HepG2 (cell line): Measurements from ENCODE around the gene ZNF653. TPM values are rescaled to one million over a fixed set of nuclear protein-coding genes. Genes with fewer than 3 reads are reported as not detected.

Experiments used
- FOXC1 ChIP-seq: sonication (generic); formaldehyde crosslinking; IDR thresholded peaks from 2 replicates; pipeline ENCODE4 v1.8.0; 2022; ENCODE audit warnings: mild to moderate bottlenecking, missing genetic modification reagents, borderline replicate concordance
- FOXJ3 ChIP-seq: sonication (generic); formaldehyde crosslinking; IDR thresholded peaks from 2 replicates; pipeline ENCODE4 v1.4.0; 2020; ENCODE audit warnings: missing genetic modification reagents, mild to moderate bottlenecking, borderline replicate concordance
- HMGXB4 ChIP-seq, 2 experiments: sonication (generic) in 1 of 2; formaldehyde crosslinking in 1 of 2; IDR thresholded peaks; 2 replicates each; pipeline versions ENCODE4 v1.4.0 to v1.6.1; 2018 to 2020; ENCODE audit warnings: missing genetic modification reagents in 2 of 2, borderline replicate concordance in 1 of 2, low read depth in 1 of 2, mild to moderate bottlenecking in 1 of 2, missing biosample characterization in 1 of 2
- MAZ ChIP-seq, 2 experiments: sonication (generic) in 1 of 2; formaldehyde crosslinking in 1 of 2; IDR thresholded peaks; 2 replicates each; pipeline versions ENCODE4 v1.5.0 to v1.6.1; 2012 to 2020; ENCODE audit warnings: low read depth in 2 of 2, mild to moderate bottlenecking in 2 of 2, borderline replicate concordance in 1 of 2, improper control_type of control experiment in 1 of 2, low read length in 1 of 2, missing genetic modification reagents in 1 of 2, moderate library complexity in 1 of 2
- RXRB ChIP-seq: IDR thresholded peaks from 2 replicates; pipeline ENCODE4 v1.6.1; 2016; ENCODE audit warnings: borderline replicate concordance, missing genetic modification reagents, missing compliant biosample characterization
- SOX6 ChIP-seq, 2 experiments: fragments of 450-650 bp in 1 of 2; sonication (generic) in 1 of 2; formaldehyde crosslinking in 1 of 2; IDR thresholded peaks; 2 replicates each; pipeline versions ENCODE4 v1.4.0 to v1.6.1; 2017 to 2020; ENCODE audit warnings: antibody characterized with exemption in 1 of 2, mild to moderate bottlenecking in 1 of 2, missing genetic modification reagents in 1 of 2
- THAP11 ChIP-seq: IDR thresholded peaks from 2 replicates; pipeline ENCODE4 v1.6.1; 2016; ENCODE audit warnings: missing biosample characterization, missing genetic modification reagents
- UBTF ChIP-seq: sonication (generic); formaldehyde crosslinking; IDR thresholded peaks from 2 replicates; pipeline ENCODE4 v1.4.0; 2020; ENCODE audit warnings: mild to moderate bottlenecking, missing genetic modification reagents
- ZGPAT ChIP-seq: IDR thresholded peaks from 2 replicates; pipeline ENCODE4 v1.6.1; 2016; ENCODE audit warnings: mild to moderate bottlenecking
- ZNF580 ChIP-seq: IDR thresholded peaks from 2 replicates; pipeline ENCODE4 v1.6.1; 2016; ENCODE audit warnings: low read depth, borderline replicate concordance
- ZNF589 ChIP-seq: sonication (generic); formaldehyde crosslinking; conservative IDR thresholded peaks from 2 replicates; pipeline ENCODE4 v1.8.0; 2022; ENCODE audit warnings: mild to moderate bottlenecking, moderate library complexity, missing genetic modification reagents
- ZZZ3 ChIP-seq: sonication (generic); formaldehyde crosslinking; IDR thresholded peaks from 2 replicates; pipeline ENCODE4 v1.4.0; 2020; ENCODE audit warnings: missing genetic modification reagents, mild to moderate bottlenecking, borderline replicate concordance
- polyA plus RNA-seq, 8 experiments: library from polyadenylated mRNA; depleted of rRNA in 3 of 8; stranded (reverse) in 7 of 8; unstranded in 1 of 8; fragments of >200 nt; fragmentation: Illumina TruSeq in 4 of 8; extraction: Trizol in 4 of 8; gene quantifications; 2 replicates each; pipeline versions ENCODE4 v1.2.1 to v1.2.3, GENCODE V29; 2011 to 2016; ENCODE audit warnings: low read depth in 4 of 8, missing spikeins in 1 of 8, mixed read lengths in 1 of 8; ENCODE audit not compliant: insufficient read depth in 1 of 8
- total RNA-seq, 5 experiments: library from RNA; depleted of rRNA; stranded (reverse); fragments of >200 nt; fragmentation: Illumina TruSeq; extraction: Trizol; gene quantifications; 2 replicates each; pipeline ENCODE4 v1.2.3, GENCODE V29; 2016; ENCODE audit warnings: low read depth in 1 of 5
- TF ChIP-seq, protein P1 (sequence below): sonication (generic); formaldehyde crosslinking; IDR thresholded peaks from 2 replicates; pipeline ENCODE4 v1.5.0; 2020; ENCODE audit warnings: missing genetic modification reagents
- TF ChIP-seq, protein P2 (sequence below): sonication (generic); formaldehyde crosslinking; IDR thresholded peaks from 2 replicates; pipeline ENCODE4 v1.4.0; 2020; ENCODE audit warnings: missing genetic modification reagents

The ZNF653 gene
- total and polyA plus RNA-seq, 2 of the 13 experiments (the other 11 are each of a cell fraction or from before 2014, with no cell fraction given) = 4.7 to 7.1 TPM

DNA sequence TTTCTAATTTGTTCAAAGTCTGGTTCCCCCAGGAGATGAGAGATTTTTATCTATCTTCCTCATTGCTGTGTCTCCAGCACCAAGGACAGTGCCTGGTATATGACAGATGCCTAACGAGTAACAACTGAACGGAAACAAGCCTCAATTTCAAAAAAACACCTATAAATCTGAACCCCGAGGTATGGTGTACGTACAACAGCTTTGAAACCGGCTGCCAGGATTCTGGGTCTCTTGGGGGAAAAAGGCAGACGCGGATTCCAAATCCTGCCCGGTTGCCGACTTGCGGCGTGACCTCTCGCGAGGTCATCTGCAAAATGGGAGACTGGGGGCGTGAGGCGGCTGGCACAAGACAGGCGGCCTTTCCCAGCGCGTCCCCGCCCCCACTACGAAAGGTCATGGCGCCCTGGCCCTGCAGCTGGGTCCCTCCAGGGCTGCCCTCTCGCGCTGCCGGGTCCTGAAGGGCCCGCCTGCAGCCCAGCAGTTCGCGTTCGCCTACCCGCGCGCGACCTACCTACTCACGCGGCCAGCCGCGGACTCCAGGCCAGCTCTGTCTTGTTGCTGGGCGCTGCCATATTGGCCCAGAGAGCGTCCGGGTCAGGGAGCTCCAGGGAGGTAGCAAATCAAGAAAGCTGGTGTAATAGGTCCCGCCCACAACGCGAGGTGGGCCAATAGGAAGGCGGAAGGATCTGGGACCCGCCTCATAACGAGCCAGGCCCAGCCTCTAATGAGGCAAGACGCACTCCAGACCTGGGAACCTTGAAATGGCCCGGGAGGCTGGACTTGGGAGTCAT, 23.1 kb upstream of the ZNF653 start, which contains the start of gene ECSIT (continued):
- TF ChIP-seq ZGPAT (CRISPR knock-in tag) = peak; percentile 90
- TF ChIP-seq ZNF580 (CRISPR knock-in tag) = 0 out of 2 replicates have a peak, but pooled peaks have one; percentile 76
- peak; percentile 39; the same call in 1 of the 2 replicates for TF ChIP-seq FOXJ3 (CRISPR knock-in tag)
- TF ChIP-seq UBTF (CRISPR knock-in tag) = peak; percentile 73
- peak; percentile 77; the same call in 1 of the 2 replicates for TF ChIP-seq RXRB (CRISPR knock-in tag)
- peak; percentile 76; the same call in 1 of the 2 replicates for TF ChIP-seq FOXC1 (CRISPR knock-in tag)
- TF ChIP-seq ZZZ3 (CRISPR knock-in tag) = 0 out of 2 replicates have a peak, but pooled peaks have one; percentile 36
- TF ChIP-seq HMGXB4 (CRISPR knock-in tag; IDR thresholded peaks at IDR 0.05; ENCODE audit: borderline replicate concordance in 1 of 2, low read depth in 1 of 2) = peak in 1 of 2 experiments; percentile 82; a peak in 2 of 4 replicates
- TF ChIP-seq, protein P1, sequence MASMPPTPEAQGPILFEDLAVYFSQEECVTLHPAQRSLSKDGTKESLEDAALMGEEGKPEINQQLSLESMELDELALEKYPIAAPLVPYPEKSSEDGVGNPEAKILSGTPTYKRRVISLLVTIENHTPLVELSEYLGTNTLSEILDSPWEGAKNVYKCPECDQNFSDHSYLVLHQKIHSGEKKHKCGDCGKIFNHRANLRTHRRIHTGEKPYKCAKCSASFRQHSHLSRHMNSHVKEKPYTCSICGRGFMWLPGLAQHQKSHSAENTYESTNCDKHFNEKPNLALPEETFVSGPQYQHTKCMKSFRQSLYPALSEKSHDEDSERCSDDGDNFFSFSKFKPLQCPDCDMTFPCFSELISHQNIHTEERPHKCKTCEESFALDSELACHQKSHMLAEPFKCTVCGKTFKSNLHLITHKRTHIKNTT (CRISPR knock-in tag) = no peak
- TF ChIP-seq MAZ (IDR thresholded peaks at IDR 0.05; ENCODE audit: borderline replicate concordance, low read depth, low read length) = no peak
- TF ChIP-seq MAZ (CRISPR knock-in tag; IDR thresholded peaks at IDR 0.05; ENCODE audit: low read depth) = peak; percentile 93
- TF ChIP-seq THAP11 = peak; percentile 89
- no peak for TF ChIP-seq SOX6 (IDR thresholded peaks at IDR 0.05)
- TF ChIP-seq SOX6 (CRISPR knock-in tag; IDR thresholded peaks at IDR 0.05) = peak; percentile 47; the same call in 1 of the 2 replicates
- TF ChIP-seq, protein P2, sequence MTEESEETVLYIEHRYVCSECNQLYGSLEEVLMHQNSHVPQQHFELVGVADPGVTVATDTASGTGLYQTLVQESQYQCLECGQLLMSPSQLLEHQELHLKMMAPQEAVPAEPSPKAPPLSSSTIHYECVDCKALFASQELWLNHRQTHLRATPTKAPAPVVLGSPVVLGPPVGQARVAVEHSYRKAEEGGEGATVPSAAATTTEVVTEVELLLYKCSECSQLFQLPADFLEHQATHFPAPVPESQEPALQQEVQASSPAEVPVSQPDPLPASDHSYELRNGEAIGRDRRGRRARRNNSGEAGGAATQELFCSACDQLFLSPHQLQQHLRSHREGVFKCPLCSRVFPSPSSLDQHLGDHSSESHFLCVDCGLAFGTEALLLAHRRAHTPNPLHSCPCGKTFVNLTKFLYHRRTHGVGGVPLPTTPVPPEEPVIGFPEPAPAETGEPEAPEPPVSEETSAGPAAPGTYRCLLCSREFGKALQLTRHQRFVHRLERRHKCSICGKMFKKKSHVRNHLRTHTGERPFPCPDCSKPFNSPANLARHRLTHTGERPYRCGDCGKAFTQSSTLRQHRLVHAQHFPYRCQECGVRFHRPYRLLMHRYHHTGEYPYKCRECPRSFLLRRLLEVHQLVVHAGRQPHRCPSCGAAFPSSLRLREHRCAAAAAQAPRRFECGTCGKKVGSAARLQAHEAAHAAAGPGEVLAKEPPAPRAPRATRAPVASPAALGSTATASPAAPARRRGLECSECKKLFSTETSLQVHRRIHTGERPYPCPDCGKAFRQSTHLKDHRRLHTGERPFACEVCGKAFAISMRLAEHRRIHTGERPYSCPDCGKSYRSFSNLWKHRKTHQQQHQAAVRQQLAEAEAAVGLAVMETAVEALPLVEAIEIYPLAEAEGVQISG = peak; percentile 59; the same call in 1 of the 2 replicates
- TF ChIP-seq ZNF589 (CRISPR knock-in tag) = peak; percentile 54; the same call in 1 of the 2 replicates
